Neural cell (in vitro differentiated cells): ENCODE data around the gene ASCC1. TPM values are rescaled to one million over a fixed set of nuclear protein-coding genes. Genes with fewer than 3 reads are reported as not detected.

Source experiments
- H2AFZ ChIP-seq: fragments of 200-600, 300-800 bp; sonication (generic), shearing (Covaris generic); 2 replicates; pipeline ENCODE4 v1.6.0; 2014; ENCODE audit warnings: low read depth, mild to moderate bottlenecking, antibody characterized with exemption, low read length, moderate library complexity
- H3F3A ChIP-seq: fragments of 200-600 bp; shearing (Covaris generic); 2 replicates; pipeline ENCODE4 v1.6.1; 2016; ENCODE audit warnings: mild to moderate bottlenecking, moderate library complexity, mixed read lengths, antibody characterized with exemption, low read length; ENCODE audit not compliant: insufficient read depth, poor library complexity, severe bottlenecking
- H3K27ac ChIP-seq: fragments of 200-600, 300-800 bp; sonication (generic), shearing (Covaris generic); 2 replicates; pipeline ENCODE4 v1.5.1; 2014; ENCODE audit warnings: mild to moderate bottlenecking, low read length, moderate library complexity
- H3K27me3 ChIP-seq: fragments of 300-800, 200-600 bp; sonication (generic), shearing (Covaris generic); 2 replicates; pipeline ENCODE4 v1.6.0; 2014; ENCODE audit warnings: mild to moderate bottlenecking, low read depth, low read length, moderate library complexity; ENCODE audit not compliant: insufficient read depth
- H3K36me3 ChIP-seq: fragments of 300-800, 200-600 bp; sonication (generic), shearing (Covaris generic); 2 replicates; pipeline ENCODE4 v1.5.1; 2014; ENCODE audit warnings: mild to moderate bottlenecking, antibody characterized with exemption, low read length, moderate library complexity; ENCODE audit not compliant: insufficient read depth
- H3K4me2 ChIP-seq: fragments of 300-800, 200-600 bp; sonication (generic), shearing (Covaris generic); 2 replicates; pipeline ENCODE4 v1.6.0; 2014; ENCODE audit warnings: mild to moderate bottlenecking, low read length
- H3K4me3 ChIP-seq: fragments of 300-800, 200-600 bp; sonication (generic), shearing (Covaris generic); 2 replicates; pipeline ENCODE4 v1.5.1; 2014; ENCODE audit warnings: mild to moderate bottlenecking, low read length, moderate library complexity
- H3K79me2 ChIP-seq: fragments of 200-600 bp; shearing (Covaris generic); replicated peaks from 2 replicates; pipeline ENCODE4 v1.6.0; 2014; ENCODE audit warnings: mild to moderate bottlenecking, low read length, moderate library complexity; ENCODE audit not compliant: insufficient read depth
- H3K9ac ChIP-seq: fragments of 300-800, 200-600 bp; sonication (generic), shearing (Covaris generic); 2 replicates; pipeline ENCODE4 v1.6.1; 2016; ENCODE audit warnings: mild to moderate bottlenecking, low read length, mixed read lengths
- H3K9me2 ChIP-seq: fragments of 200-600 bp; shearing (Covaris generic); 2 replicates; pipeline ENCODE4 v1.6.1; 2016; ENCODE audit warnings: mild to moderate bottlenecking, low read length, mixed read lengths; ENCODE audit not compliant: insufficient read depth
- H3K9me3 ChIP-seq: fragments of 200-600, 300-800 bp; sonication (generic), shearing (Covaris generic); 2 replicates; pipeline ENCODE4 v1.6.1; 2016; ENCODE audit warnings: mild to moderate bottlenecking, mixed run types, low read length, moderate library complexity, mixed read lengths
- H4K20me1 ChIP-seq: fragments of 200-600 bp; shearing (Covaris generic); 2 replicates; pipeline ENCODE4 v1.6.1; 2016; ENCODE audit warnings: mild to moderate bottlenecking, mixed run types; ENCODE audit not compliant: insufficient read depth
- EP300 ChIP-seq: fragments of 450-650 bp; conservative IDR thresholded peaks from 2 replicates; pipeline ENCODE4 v1.6.1; 2014; ENCODE audit warnings: antibody characterized with exemption, mild to moderate bottlenecking, moderate library complexity; ENCODE audit not compliant: poor library complexity, severe bottlenecking
- EZH2 ChIP-seq: fragments of 200-600, 300-800 bp; shearing (Covaris generic), sonication (generic); IDR thresholded peaks from 2 replicates; pipeline ENCODE4 v1.6.1; 2014; ENCODE audit warnings: antibody characterized with exemption, low read length, borderline replicate concordance, mild to moderate bottlenecking; ENCODE audit not compliant: insufficient read depth, poor library complexity, severe bottlenecking
- MXI1 ChIP-seq: fragments of 450-650 bp; conservative IDR thresholded peaks from 2 replicates; pipeline ENCODE4 v1.6.1; 2014; ENCODE audit warnings: antibody characterized with exemption, mild to moderate bottlenecking; ENCODE audit not compliant: poor library complexity, severe bottlenecking
- POLR2AphosphoS5 ChIP-seq: IDR thresholded peaks from 2 replicates; pipeline ENCODE4 v1.6.1; 2012
- RAD21 ChIP-seq: fragments of 450-650 bp; conservative IDR thresholded peaks from 2 replicates; pipeline ENCODE4 v1.6.1; 2014; ENCODE audit warnings: antibody characterized with exemption, mild to moderate bottlenecking, moderate library complexity
- SMC3 ChIP-seq: fragments of 450-650 bp; conservative IDR thresholded peaks from 2 replicates; pipeline ENCODE4 v1.6.1; 2014; ENCODE audit warnings: antibody characterized with exemption, mild to moderate bottlenecking, moderate library complexity; ENCODE audit not compliant: poor library complexity
- TAF1 ChIP-seq: IDR thresholded peaks from 2 replicates; pipeline ENCODE4 v1.6.1; 2012; ENCODE audit warnings: low read depth
- polyA plus RNA-seq: library from polyadenylated mRNA; depleted of rRNA; stranded (reverse); fragments of >200 nt; gene quantifications from 2 replicates; pipeline ENCODE4 v1.2.3, GENCODE V29; 2014
- TF ChIP-seq, protein P1 (sequence below): fragments of 450-650 bp; IDR thresholded peaks from 2 replicates; pipeline ENCODE4 v1.5.1; 2014; ENCODE audit warnings: antibody characterized with exemption, mild to moderate bottlenecking, moderate library complexity; ENCODE audit not compliant: poor library complexity, severe bottlenecking
- TF ChIP-seq, protein P2 (sequence below): IDR thresholded peaks from 2 replicates; pipeline ENCODE4 v1.6.1; 2012; ENCODE audit warnings: borderline replicate concordance

ASCC1 gene
- polyA plus RNA-seq, 1 donor from 2014 or later = 39.6 TPM

DNA sequence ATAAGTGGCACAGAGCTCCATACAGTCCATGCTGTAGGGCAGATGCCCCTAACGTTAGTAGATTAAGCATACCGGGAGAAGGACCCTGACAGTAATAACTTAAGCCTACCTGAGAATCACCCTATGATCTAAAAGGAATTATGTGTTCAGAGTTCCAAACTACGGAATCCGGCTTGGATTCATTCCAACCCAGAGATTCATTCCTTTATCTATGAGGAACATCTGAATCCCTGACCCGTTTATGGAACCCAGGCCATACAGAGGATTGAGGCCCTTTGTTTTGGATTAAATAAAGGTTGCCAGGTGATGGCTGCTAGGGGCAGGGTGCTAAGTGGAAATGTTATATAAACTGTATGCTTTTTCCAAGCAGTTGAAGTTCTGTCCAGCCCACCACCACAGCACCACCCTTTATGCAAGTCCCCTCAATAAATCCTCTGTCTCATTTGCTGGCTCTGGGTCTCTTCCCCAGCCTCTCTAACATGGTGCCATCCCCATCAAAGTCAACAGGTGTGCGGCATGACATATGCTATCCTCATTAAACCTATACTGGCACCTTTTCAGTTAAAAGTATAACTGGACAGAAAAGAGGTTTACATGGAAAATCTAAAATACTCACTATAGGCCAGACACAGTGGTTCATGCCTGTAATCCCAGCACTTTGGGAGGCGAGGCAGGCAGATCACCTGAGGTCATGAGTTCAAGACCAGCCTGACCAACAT lies 9.4 kb downstream of the ASCC1 start:
- H3K27ac ChIP-seq = no peak overlapping the region
- TF ChIP-seq TAF1 = no peak
- no peaks in the 10 kb centered on the region for H3K36me3 ChIP-seq
- H3K79me2 ChIP-seq = peaks cover 2% of the 10 kb centered on the region
- no peaks in the 10 kb centered on the region for H3K27me3 ChIP-seq
- H3K9ac ChIP-seq = no peak overlapping the region
- no peaks in the 10 kb centered on the region for H4K20me1 ChIP-seq
- no peaks in the 10 kb centered on the region for H3K9me2 ChIP-seq
- H3F3A ChIP-seq = no peaks in the 10 kb centered on the region
- H3K4me2 ChIP-seq = no peak overlapping the region
- H2AFZ ChIP-seq = no peak overlapping the region
- H3K9me3 ChIP-seq = no peaks in the 10 kb centered on the region
- H3K4me3 ChIP-seq = no peak overlapping the region

DNA sequence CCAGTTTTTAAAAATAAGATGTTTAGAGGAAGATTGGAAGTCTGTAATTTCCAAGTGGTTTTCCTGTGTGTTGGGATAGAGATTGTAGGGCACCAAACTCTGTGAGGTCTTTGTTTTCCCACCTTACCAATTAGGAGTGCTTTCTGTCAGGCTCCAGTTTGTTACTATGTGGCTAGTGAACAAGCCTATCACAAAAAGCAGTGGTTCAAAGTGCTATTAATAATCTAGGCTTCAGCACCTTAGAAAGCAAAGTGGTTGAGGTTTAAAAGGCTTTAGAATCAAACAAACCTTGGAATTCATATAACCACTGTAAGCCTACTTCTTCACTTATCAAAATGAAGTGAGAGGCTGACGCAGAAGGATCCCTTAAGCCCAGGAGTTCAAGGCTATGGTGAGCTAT lies 11.4 kb downstream of the ASCC1 start:
- Histone ChIP-seq H3K36me3 (no peaks in the 10 kb centered on the region), H2AFZ (no peak overlapping the region), H3F3A (no peaks in the 10 kb centered on the region), H3K4me2 (no peak overlapping the region), H3K9ac (no peak overlapping the region), H3K9me2 (no peaks in the 10 kb centered on the region), H3K27ac (no peak overlapping the region), H4K20me1 (no peaks in the 10 kb centered on the region), H3K27me3 (no peaks in the 10 kb centered on the region), H3K9me3 (no peaks in the 10 kb centered on the region), H3K79me2 (no peaks in the 10 kb centered on the region), H3K4me3 (no peak overlapping the region)
- TF ChIP-seq EP300 (no peak), TAF1 (no peak)

DNA sequence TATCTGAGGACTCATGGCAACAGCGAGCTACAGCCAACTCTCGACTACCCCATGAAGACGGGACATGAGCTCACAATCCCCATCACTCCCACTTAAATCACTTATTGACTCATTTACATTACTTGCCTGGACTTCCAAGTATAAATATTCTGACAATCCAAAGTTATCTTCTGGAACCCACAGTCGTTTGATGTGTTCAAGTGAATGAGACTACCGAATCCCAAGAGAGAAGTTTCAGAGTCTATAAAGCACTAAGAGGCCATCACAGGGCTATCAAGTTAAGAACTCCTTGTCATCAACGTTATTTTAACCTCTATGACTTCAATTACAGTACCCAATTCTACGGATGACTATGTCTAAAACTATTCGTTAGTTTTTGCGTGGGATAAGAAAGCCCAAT lies 11.8 kb downstream of the ASCC1 start:
- Histone ChIP-seq H3K36me3 (no peaks in the 10 kb centered on the region), H3F3A (no peaks in the 10 kb centered on the region), H3K9ac (no peak overlapping the region), H2AFZ (no peak overlapping the region), H3K27ac (no peak overlapping the region), H3K9me3 (no peaks in the 10 kb centered on the region), H3K79me2 (no peaks in the 10 kb centered on the region), H3K4me3 (no peak overlapping the region), H4K20me1 (no peaks in the 10 kb centered on the region), H3K27me3 (no peaks in the 10 kb centered on the region), H3K4me2 (no peak overlapping the region), H3K9me2 (no peaks in the 10 kb centered on the region)
- TF ChIP-seq POLR2AphosphoS5 = no peak
- TF ChIP-seq TAF1 = no peak
- no peak for TF ChIP-seq MXI1
- no peak for TF ChIP-seq SMC3
- TF ChIP-seq, protein P1, sequence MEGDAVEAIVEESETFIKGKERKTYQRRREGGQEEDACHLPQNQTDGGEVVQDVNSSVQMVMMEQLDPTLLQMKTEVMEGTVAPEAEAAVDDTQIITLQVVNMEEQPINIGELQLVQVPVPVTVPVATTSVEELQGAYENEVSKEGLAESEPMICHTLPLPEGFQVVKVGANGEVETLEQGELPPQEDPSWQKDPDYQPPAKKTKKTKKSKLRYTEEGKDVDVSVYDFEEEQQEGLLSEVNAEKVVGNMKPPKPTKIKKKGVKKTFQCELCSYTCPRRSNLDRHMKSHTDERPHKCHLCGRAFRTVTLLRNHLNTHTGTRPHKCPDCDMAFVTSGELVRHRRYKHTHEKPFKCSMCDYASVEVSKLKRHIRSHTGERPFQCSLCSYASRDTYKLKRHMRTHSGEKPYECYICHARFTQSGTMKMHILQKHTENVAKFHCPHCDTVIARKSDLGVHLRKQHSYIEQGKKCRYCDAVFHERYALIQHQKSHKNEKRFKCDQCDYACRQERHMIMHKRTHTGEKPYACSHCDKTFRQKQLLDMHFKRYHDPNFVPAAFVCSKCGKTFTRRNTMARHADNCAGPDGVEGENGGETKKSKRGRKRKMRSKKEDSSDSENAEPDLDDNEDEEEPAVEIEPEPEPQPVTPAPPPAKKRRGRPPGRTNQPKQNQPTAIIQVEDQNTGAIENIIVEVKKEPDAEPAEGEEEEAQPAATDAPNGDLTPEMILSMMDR = no peak
- TF ChIP-seq EP300 = no peak
- TF ChIP-seq EZH2 = no peak
- no peak for TF ChIP-seq RAD21
- TF ChIP-seq, protein P2, sequence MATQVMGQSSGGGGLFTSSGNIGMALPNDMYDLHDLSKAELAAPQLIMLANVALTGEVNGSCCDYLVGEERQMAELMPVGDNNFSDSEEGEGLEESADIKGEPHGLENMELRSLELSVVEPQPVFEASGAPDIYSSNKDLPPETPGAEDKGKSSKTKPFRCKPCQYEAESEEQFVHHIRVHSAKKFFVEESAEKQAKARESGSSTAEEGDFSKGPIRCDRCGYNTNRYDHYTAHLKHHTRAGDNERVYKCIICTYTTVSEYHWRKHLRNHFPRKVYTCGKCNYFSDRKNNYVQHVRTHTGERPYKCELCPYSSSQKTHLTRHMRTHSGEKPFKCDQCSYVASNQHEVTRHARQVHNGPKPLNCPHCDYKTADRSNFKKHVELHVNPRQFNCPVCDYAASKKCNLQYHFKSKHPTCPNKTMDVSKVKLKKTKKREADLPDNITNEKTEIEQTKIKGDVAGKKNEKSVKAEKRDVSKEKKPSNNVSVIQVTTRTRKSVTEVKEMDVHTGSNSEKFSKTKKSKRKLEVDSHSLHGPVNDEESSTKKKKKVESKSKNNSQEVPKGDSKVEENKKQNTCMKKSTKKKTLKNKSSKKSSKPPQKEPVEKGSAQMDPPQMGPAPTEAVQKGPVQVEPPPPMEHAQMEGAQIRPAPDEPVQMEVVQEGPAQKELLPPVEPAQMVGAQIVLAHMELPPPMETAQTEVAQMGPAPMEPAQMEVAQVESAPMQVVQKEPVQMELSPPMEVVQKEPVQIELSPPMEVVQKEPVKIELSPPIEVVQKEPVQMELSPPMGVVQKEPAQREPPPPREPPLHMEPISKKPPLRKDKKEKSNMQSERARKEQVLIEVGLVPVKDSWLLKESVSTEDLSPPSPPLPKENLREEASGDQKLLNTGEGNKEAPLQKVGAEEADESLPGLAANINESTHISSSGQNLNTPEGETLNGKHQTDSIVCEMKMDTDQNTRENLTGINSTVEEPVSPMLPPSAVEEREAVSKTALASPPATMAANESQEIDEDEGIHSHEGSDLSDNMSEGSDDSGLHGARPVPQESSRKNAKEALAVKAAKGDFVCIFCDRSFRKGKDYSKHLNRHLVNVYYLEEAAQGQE = no peak
